Fibroblast of lung (primary cell): ENCODE results near the gene C1orf105. TPM values are rescaled to one million over a fixed set of nuclear protein-coding genes. Genes with fewer than 3 reads are reported as not detected.

Experiments
- DNase-seq, 2 donors: peaks; one replicate each; pipeline versions ENCODE4 v3.0.0 to v3.0.0-alpha.2; 2010; ENCODE audit warnings: low read depth in 2 of 2
- H2AFZ ChIP-seq: 2 replicates; pipeline ENCODE4 v1.5.1; 2012; ENCODE audit warnings: low read length, control low read depth, inconsistent platforms
- H3K27ac ChIP-seq: 2 replicates; pipeline ENCODE4 v1.5.1; 2011; ENCODE audit warnings: low read length, control low read depth; ENCODE audit not compliant: insufficient read depth
- H3K27me3 ChIP-seq: 2 replicates; pipeline ENCODE4 v1.5.1; 2011; ENCODE audit warnings: mild to moderate bottlenecking, low read length; ENCODE audit not compliant: control insufficient read depth, insufficient read depth
- H3K36me3 ChIP-seq: 2 replicates; pipeline ENCODE4 v1.5.1; 2011; ENCODE audit warnings: low read length; ENCODE audit not compliant: control insufficient read depth, insufficient read depth
- H3K4me1 ChIP-seq: 2 replicates; pipeline ENCODE4 v1.5.1; 2011; ENCODE audit warnings: low read length; ENCODE audit not compliant: control insufficient read depth, insufficient read depth; ENCODE audit errors: extremely low read depth
- H3K4me2 ChIP-seq: 2 replicates; pipeline ENCODE4 v1.5.1; 2011; ENCODE audit warnings: low read length, control low read depth; ENCODE audit not compliant: insufficient read depth; ENCODE audit errors: extremely low read depth
- H3K4me3 ChIP-seq, 4 experiments: fragments of 200-600 bp in 1 of 4; sonication (generic) in 1 of 4; replicated peaks in 1 of 4; 2 replicates each; pipeline ENCODE4 v1.5.1; 2011 to 2016; ENCODE audit warnings: low read length in 4 of 4, low read depth in 3 of 4, mild to moderate bottlenecking in 3 of 4, control low read depth in 2 of 4, inconsistent platforms in 1 of 4, mixed read lengths in 1 of 4; ENCODE audit not compliant: insufficient read depth in 1 of 4; ENCODE audit errors: control extremely low read depth in 1 of 4
- H3K79me2 ChIP-seq: 2 replicates; pipeline ENCODE4 v1.5.1; 2012; ENCODE audit warnings: mild to moderate bottlenecking, low read length, inconsistent platforms; ENCODE audit not compliant: control insufficient read depth, insufficient read depth
- H3K9ac ChIP-seq: 2 replicates; pipeline ENCODE4 v1.5.1; 2011; ENCODE audit warnings: mild to moderate bottlenecking, low read length, control low read depth; ENCODE audit not compliant: insufficient read depth
- H3K9me3 ChIP-seq: 2 replicates; pipeline ENCODE4 v1.5.1; 2012; ENCODE audit warnings: low read depth, low read length; ENCODE audit not compliant: control insufficient read depth, insufficient read depth
- H4K20me1 ChIP-seq: 2 replicates; pipeline ENCODE4 v1.5.1; 2011; ENCODE audit warnings: low read length; ENCODE audit not compliant: control insufficient read depth, insufficient read depth; ENCODE audit errors: extremely low read depth
- CTCF ChIP-seq, 2 donors: IDR thresholded peaks in 1 of 2; conservative IDR thresholded peaks in 1 of 2; 1 replicate in 1 of 2; 2 replicates in 1 of 2; pipeline ENCODE4 v1.5.1; 2011 to 2012; ENCODE audit warnings: low read length in 2 of 2, control low read depth in 1 of 2, inconsistent platforms in 1 of 2, low read depth in 1 of 2, mild to moderate bottlenecking in 1 of 2
- EZH2 ChIP-seq: IDR thresholded peaks from 2 replicates; pipeline ENCODE4 v1.5.1; 2012; ENCODE audit warnings: low read length, control low read depth, mild to moderate bottlenecking; ENCODE audit errors: missing control alignments
- polyA plus RNA-seq, 2 donors: library from polyadenylated mRNA; depleted of rRNA in 1 of 2; stranded (reverse) in 1 of 2; unstranded in 1 of 2; fragments of >200 nt; gene quantifications; 2 replicates each; pipeline ENCODE4 v1.2.1, GENCODE V29; 2011 to 2012; ENCODE audit warnings: missing spikeins in 1 of 2
- total RNA-seq: library from RNA; depleted of rRNA; stranded (reverse); fragments of >200 nt; gene quantifications from 2 replicates; pipeline ENCODE4 v1.2.1, GENCODE V29; 2014

C1orf105 gene
- total and polyA plus RNA-seq, 2 donors (not counting 1 experiment from before 2014, with no cell fraction given), result not detected

GRCh38 chr1:172386046-172386445 lies 34.4 kb upstream of the C1orf105 start:
- Histone ChIP-seq H3K9me3 (no peaks in the 10 kb centered on the region), H3K4me1 (peaks cover 6% of the 10 kb centered on the region), H3K9ac (no peak overlapping the region), H3K27me3 (no peaks in the 10 kb centered on the region), H3K36me3 (no peaks in the 10 kb centered on the region), H3K4me3 (no peak overlapping the region), H3K4me2 (no peak overlapping the region), H3K79me2 (no peaks in the 10 kb centered on the region), H2AFZ (no peak overlapping the region), H3K27ac (no peak overlapping the region), H4K20me1 (no peaks in the 10 kb centered on the region)
- TF ChIP-seq EZH2, result no peak
- no peak for TF ChIP-seq CTCF (conservative IDR thresholded peaks at IDR 0.05 in 1 of 2, IDR thresholded peaks at IDR 0.05 in 1 of 2; ENCODE audit: low read depth in 1 of 2, low read length in 2 of 2)
- DNase-seq, result no peak

GRCh38 chr1:172388490-172388889 lies 32.0 kb upstream of the C1orf105 start:
- Histone ChIP-seq H3K9me3 (no peaks in the 10 kb centered on the region), H3K4me1 (peaks cover 3% of the 10 kb centered on the region), H2AFZ (no peak overlapping the region), H3K79me2 (no peaks in the 10 kb centered on the region), H3K36me3 (no peaks in the 10 kb centered on the region), H3K4me2 (no peak overlapping the region), H3K27ac (no peak overlapping the region), H3K27me3 (no peaks in the 10 kb centered on the region), H4K20me1 (no peaks in the 10 kb centered on the region), H3K4me3 (no peak overlapping the region), H3K9ac (no peak overlapping the region)
- DNase-seq, result no peak
- no peak for TF ChIP-seq CTCF (conservative IDR thresholded peaks at IDR 0.05 in 1 of 2, IDR thresholded peaks at IDR 0.05 in 1 of 2; ENCODE audit: low read depth in 1 of 2, low read length in 2 of 2)
- TF ChIP-seq EZH2, result no peak

- Histone ChIP-seq H3K4me3 (no peak overlapping the region), H3K27ac (no peak overlapping the region), H3K4me2 (no peak overlapping the region), H3K4me1 (no peaks in the 10 kb centered on the region), H4K20me1 (no peaks in the 10 kb centered on the region), H3K27me3 (no peaks in the 10 kb centered on the region), H3K9ac (no peak overlapping the region), H3K9me3 (no peaks in the 10 kb centered on the region), H3K79me2 (no peaks in the 10 kb centered on the region), H3K36me3 (no peaks in the 10 kb centered on the region), H2AFZ (no peak overlapping the region)
- TF ChIP-seq CTCF (conservative IDR thresholded peaks at IDR 0.05 in 1 of 2, IDR thresholded peaks at IDR 0.05 in 1 of 2; ENCODE audit: low read depth in 1 of 2, low read length in 2 of 2) (no peak), EZH2 (no peak)
- DNase-seq, result no peak
Measured at GRCh38 chr1:172390301-172390682, 30.2 kb upstream of the C1orf105 start.
